ENCODE results near the gene AK9. TPM values are rescaled to one million over a fixed set of nuclear protein-coding genes. Genes with fewer than 3 reads are reported as not detected.
"Not testable (repeated sequence)": the region's sequence is repeated elsewhere in the genome, so short reads cannot be mapped to it uniquely, and the experiment has no call there.

Gene AK9
- total and polyA plus RNA-seq, 2 experiments from 2014 or later = 10.1 to 15.2 TPM

DNA sequence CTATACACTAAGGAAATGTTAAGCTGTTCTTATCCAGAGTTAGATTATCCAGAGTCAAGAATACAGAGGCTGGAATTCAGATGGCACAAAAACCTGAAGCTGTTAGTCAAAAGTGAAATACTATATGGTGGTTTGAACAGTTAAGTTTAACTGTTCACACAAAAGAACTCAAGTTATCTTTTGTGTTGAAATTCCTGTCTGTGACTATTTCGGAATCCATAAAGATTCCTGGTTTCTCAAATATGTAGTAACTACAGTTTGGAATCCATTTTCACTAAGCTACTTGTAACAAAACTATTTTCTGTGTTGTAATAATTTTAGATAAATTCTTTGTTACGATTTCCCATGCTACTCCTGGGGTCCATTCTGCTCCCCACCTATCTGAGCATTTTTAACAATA, 24.6 kb upstream of the AK9 start:
- Histone ChIP-seq H3K9me2 (replicated peaks; ENCODE audit: insufficient read depth) (no peaks in the 10 kb centered on the region), H2AFZ (no peak overlapping the region), H3K9me3 (ENCODE audit: low read depth) (no peaks in the 10 kb centered on the region), H3K4me2 (no peak overlapping the region), H3K79me2 (peaks cover 13% of the 10 kb centered on the region), H3K4me3 (no peak overlapping the region), H3K27ac (no peak overlapping the region), H3K36me3 (replicated peaks; ENCODE audit: insufficient read depth, low read depth) (no peaks in the 10 kb centered on the region), H3K4me1 (ENCODE audit: insufficient read depth) (no peaks in the 10 kb centered on the region), H4K20me1 (ENCODE audit: insufficient read depth, poor library complexity, severe bottlenecking) (no peaks in the 10 kb centered on the region), H3K27me3 (no peaks in the 10 kb centered on the region)
- no peak for DNase-seq (ENCODE audit: low spot score)
- no peak for TF ChIP-seq EZH2 (IDR thresholded peaks at IDR 0.05; ENCODE audit: borderline replicate concordance)
- TF ChIP-seq, protein P1, sequence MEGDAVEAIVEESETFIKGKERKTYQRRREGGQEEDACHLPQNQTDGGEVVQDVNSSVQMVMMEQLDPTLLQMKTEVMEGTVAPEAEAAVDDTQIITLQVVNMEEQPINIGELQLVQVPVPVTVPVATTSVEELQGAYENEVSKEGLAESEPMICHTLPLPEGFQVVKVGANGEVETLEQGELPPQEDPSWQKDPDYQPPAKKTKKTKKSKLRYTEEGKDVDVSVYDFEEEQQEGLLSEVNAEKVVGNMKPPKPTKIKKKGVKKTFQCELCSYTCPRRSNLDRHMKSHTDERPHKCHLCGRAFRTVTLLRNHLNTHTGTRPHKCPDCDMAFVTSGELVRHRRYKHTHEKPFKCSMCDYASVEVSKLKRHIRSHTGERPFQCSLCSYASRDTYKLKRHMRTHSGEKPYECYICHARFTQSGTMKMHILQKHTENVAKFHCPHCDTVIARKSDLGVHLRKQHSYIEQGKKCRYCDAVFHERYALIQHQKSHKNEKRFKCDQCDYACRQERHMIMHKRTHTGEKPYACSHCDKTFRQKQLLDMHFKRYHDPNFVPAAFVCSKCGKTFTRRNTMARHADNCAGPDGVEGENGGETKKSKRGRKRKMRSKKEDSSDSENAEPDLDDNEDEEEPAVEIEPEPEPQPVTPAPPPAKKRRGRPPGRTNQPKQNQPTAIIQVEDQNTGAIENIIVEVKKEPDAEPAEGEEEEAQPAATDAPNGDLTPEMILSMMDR (IDR thresholded peaks at IDR 0.05; ENCODE audit: poor library complexity) = no peak
- no peak for TF ChIP-seq EZH2phosphoT487 (IDR thresholded peaks at IDR 0.05; ENCODE audit: low read depth, severe bottlenecking, unreplicated experiment)
- WGBS (ENCODE audit: low lambda C conversion rate, missing lambda C conversion rate) = 91% methylated on average over 2 of the region's 2 CpGs

DNA sequence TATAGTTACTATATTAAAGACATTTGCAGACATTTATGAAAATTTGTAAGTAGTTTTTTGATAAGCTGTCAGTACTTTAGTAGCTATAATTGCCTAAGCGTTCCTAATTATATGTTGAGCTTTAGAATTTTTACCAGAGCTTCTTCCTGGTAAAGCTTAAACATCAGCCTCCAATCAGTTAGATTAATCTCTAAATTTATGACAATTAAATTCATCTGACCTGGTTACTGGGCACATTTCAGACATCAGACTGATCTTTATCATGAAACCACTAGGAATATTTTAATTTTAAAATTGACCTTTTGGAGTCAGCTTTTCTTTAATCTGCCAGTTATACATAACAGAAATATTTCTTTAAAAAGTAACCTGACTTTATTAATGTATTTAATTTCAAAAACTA, 23.6 kb upstream of the AK9 start:
- H3K4me3 ChIP-seq = no peak overlapping the region
- no peak overlapping the region for H2AFZ ChIP-seq
- no peaks in the 10 kb centered on the region for H3K36me3 ChIP-seq (replicated peaks; ENCODE audit: insufficient read depth, low read depth)
- H3K27me3 ChIP-seq = no peaks in the 10 kb centered on the region
- H3K9me3 ChIP-seq (ENCODE audit: low read depth) = no peaks in the 10 kb centered on the region
- DNase-seq (ENCODE audit: low spot score) = no peak
- H3K4me1 ChIP-seq (ENCODE audit: insufficient read depth) = no peaks in the 10 kb centered on the region
- H3K79me2 ChIP-seq = peaks cover 21% of the 10 kb centered on the region
- WGBS (ENCODE audit: low lambda C conversion rate, missing lambda C conversion rate) = 84% methylated on average over 1 of the region's 1 CpG
- no peaks in the 10 kb centered on the region for H4K20me1 ChIP-seq (ENCODE audit: insufficient read depth, poor library complexity, severe bottlenecking)
- no peaks in the 10 kb centered on the region for H3K9me2 ChIP-seq (replicated peaks; ENCODE audit: insufficient read depth)
- H3K4me2 ChIP-seq = no peak overlapping the region
- TF ChIP-seq EZH2phosphoT487 (IDR thresholded peaks at IDR 0.05; ENCODE audit: low read depth, severe bottlenecking, unreplicated experiment) = no peak
- TF ChIP-seq, protein P1 (IDR thresholded peaks at IDR 0.05; ENCODE audit: poor library complexity) = no peak
- TF ChIP-seq EZH2 (IDR thresholded peaks at IDR 0.05; ENCODE audit: borderline replicate concordance) = no peak
- H3K27ac ChIP-seq = no peak overlapping the region

DNA sequence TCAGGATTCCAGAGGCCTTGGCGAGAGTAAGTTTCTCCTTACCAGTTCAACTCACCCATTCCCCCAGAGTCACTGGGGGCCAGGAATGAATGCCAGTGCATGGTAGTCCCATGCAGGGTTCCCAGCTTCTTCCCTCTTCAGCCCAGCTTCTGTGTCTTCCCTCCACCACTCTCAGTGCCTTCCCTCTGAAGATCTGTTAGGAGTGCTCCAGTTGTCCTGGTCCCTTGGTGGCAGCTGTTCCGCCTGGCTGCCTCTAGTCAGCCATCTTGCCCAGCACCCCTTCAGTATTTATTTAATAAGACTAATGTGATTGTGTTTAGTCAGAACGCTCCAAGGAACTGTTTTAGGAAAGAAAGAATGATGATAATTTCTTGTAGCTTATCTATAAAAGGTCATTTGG, 23.2 kb upstream of the AK9 start:
- TF ChIP-seq EZH2phosphoT487 (IDR thresholded peaks at IDR 0.05; ENCODE audit: low read depth, severe bottlenecking, unreplicated experiment) = no peak
- Histone ChIP-seq H2AFZ (no peak overlapping the region), H3K36me3 (replicated peaks; ENCODE audit: insufficient read depth, low read depth) (no peaks in the 10 kb centered on the region), H3K4me2 (no peak overlapping the region), H4K20me1 (ENCODE audit: insufficient read depth, poor library complexity, severe bottlenecking) (no peaks in the 10 kb centered on the region), H3K9me3 (ENCODE audit: low read depth) (no peaks in the 10 kb centered on the region), H3K27me3 (no peaks in the 10 kb centered on the region), H3K4me3 (no peak overlapping the region), H3K27ac (no peak overlapping the region), H3K79me2 (peaks cover 24% of the 10 kb centered on the region), H3K9me2 (replicated peaks; ENCODE audit: insufficient read depth) (no peaks in the 10 kb centered on the region), H3K4me1 (ENCODE audit: insufficient read depth) (no peaks in the 10 kb centered on the region)
- DNase-seq (ENCODE audit: low spot score) = no peak
- WGBS (ENCODE audit: low lambda C conversion rate, missing lambda C conversion rate) = 88% methylated on average over 3 of the region's 3 CpGs

DNA sequence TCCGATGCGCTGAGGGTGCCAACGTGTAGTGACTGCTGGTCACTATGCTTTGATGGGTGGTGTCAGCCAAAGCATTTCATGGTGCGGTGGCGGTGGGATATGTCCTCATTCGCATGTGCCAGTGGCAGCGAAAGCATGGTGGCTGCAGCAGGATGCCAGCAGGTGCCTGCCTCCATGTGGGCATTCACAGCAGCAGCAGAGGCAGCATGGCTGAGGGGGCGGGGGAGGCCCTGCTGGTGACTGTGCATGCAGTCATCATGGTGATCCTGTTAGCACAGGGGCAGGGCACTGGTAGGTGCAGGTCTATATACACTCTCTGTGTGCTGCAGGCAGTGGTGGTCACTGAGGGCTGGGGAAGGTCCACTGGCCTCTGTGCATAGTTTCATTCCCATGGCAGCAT, 22.1 kb upstream of the AK9 start:
- no peaks in the 10 kb centered on the region for H3K27me3 ChIP-seq
- whole genome bisulfite sequencing (ENCODE audit: low lambda C conversion rate, missing lambda C conversion rate) = 91% methylated on average over 8 of the region's 8 CpGs
- DNase-seq (ENCODE audit: low spot score) = no peak
- TF ChIP-seq EZH2phosphoT487 (IDR thresholded peaks at IDR 0.05; ENCODE audit: low read depth, severe bottlenecking, unreplicated experiment) = no peak
- TF ChIP-seq EZH2 (IDR thresholded peaks at IDR 0.05; ENCODE audit: borderline replicate concordance) = no peak
- TF ChIP-seq, protein P1 (IDR thresholded peaks at IDR 0.05; ENCODE audit: poor library complexity) = no peak
- no peaks in the 10 kb centered on the region for H4K20me1 ChIP-seq (ENCODE audit: insufficient read depth, poor library complexity, severe bottlenecking)
- H3K4me3 ChIP-seq = no peak overlapping the region
- peaks cover 31% of the 10 kb centered on the region for H3K79me2 ChIP-seq
- H2AFZ ChIP-seq = no peak overlapping the region
- no peak overlapping the region for H3K27ac ChIP-seq
- H3K36me3 ChIP-seq (replicated peaks; ENCODE audit: insufficient read depth, low read depth) = no peaks in the 10 kb centered on the region
- no peaks in the 10 kb centered on the region for H3K4me1 ChIP-seq (ENCODE audit: insufficient read depth)
- H3K9me3 ChIP-seq (ENCODE audit: low read depth) = no peaks in the 10 kb centered on the region
- no peaks in the 10 kb centered on the region for H3K9me2 ChIP-seq (replicated peaks; ENCODE audit: insufficient read depth)
- H3K4me2 ChIP-seq = no peak overlapping the region

DNA sequence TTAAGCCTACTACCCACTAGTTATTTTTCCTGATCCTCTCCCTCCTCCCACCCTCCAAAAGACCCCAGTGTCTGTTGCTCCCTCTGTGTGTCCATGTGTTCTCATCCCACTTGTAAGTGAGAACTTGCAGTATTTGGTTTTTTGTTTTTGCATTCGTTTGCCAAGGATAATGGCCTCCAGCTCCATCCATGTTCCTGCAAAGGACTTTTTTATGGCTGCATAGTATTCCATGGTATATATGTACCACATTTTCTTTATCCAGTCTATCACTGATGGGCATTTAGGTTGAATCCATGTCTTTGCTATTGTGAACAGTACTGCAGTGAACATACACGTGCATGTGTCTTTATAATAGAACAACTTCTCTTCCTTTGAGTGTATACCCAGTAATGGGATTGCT, 17.1 kb upstream of the AK9 start:
- DNase-seq (ENCODE audit: low spot score); H3K27ac ChIP-seq; H3K36me3 ChIP-seq (replicated peaks; ENCODE audit: insufficient read depth, low read depth); H4K20me1 ChIP-seq (ENCODE audit: insufficient read depth, poor library complexity, severe bottlenecking); H3K4me1 ChIP-seq (ENCODE audit: insufficient read depth); H3K9me3 ChIP-seq (ENCODE audit: low read depth); H3K9me2 ChIP-seq (replicated peaks; ENCODE audit: insufficient read depth); H3K27me3 ChIP-seq; H2AFZ ChIP-seq; H3K4me3 ChIP-seq; H3K4me2 ChIP-seq: not testable (repeated sequence)
- peaks cover 32% of the 10 kb centered on the region for H3K79me2 ChIP-seq
- 96% methylated on average over 2 of the region's 2 CpGs for WGBS (ENCODE audit: low lambda C conversion rate, missing lambda C conversion rate)

Data from hepatocyte (in vitro differentiated cells).